ENCODE data around the gene KCNIP4.

The KCNIP4 gene

DNA sequence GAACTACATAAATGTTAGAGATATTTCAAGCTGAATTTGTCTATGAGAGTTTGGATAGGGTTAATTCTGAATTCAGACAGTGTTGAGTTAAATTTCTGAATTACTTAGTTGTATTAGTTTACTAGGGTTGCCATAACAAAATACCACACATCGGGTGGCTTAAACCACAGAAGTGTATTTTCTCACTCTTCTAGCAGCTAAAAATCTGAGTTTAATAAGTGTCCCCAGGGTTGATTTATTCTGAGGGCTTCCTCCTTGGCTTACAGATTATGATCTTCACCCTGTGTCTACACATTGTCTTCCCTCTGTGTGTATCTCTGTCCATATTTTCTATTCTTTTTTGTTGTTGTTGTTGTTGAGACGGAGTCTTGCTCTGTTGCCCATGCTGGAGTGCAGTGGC, 929.8 kb downstream of the KCNIP4 start:
- H3K36me3 ChIP-seq (ENCODE audit: low read depth): no peaks in the 10 kb centered on the region
- ATAC-seq (ENCODE audit: low read depth) (no peak), DNase-seq (ENCODE audit: low spot score) (no peak)
- TF ChIP-seq, protein P1, sequence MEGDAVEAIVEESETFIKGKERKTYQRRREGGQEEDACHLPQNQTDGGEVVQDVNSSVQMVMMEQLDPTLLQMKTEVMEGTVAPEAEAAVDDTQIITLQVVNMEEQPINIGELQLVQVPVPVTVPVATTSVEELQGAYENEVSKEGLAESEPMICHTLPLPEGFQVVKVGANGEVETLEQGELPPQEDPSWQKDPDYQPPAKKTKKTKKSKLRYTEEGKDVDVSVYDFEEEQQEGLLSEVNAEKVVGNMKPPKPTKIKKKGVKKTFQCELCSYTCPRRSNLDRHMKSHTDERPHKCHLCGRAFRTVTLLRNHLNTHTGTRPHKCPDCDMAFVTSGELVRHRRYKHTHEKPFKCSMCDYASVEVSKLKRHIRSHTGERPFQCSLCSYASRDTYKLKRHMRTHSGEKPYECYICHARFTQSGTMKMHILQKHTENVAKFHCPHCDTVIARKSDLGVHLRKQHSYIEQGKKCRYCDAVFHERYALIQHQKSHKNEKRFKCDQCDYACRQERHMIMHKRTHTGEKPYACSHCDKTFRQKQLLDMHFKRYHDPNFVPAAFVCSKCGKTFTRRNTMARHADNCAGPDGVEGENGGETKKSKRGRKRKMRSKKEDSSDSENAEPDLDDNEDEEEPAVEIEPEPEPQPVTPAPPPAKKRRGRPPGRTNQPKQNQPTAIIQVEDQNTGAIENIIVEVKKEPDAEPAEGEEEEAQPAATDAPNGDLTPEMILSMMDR (IDR thresholded peaks at IDR 0.05; ENCODE audit: poor library complexity, severe bottlenecking): no peak
- H3K9me3 ChIP-seq (ENCODE audit: severe bottlenecking): no peaks in the 10 kb centered on the region
- H3K27ac ChIP-seq (ENCODE audit: poor library complexity, severe bottlenecking): no peak overlapping the region
- no peak overlapping the region for H3K4me3 ChIP-seq (ENCODE audit: severe bottlenecking)
- H3K27me3 ChIP-seq (ENCODE audit: insufficient read depth, poor library complexity, severe bottlenecking): no peaks in the 10 kb centered on the region
- peaks cover 2% of the 10 kb centered on the region for H3K4me1 ChIP-seq (ENCODE audit: insufficient read depth, poor library complexity, severe bottlenecking)

DNA sequence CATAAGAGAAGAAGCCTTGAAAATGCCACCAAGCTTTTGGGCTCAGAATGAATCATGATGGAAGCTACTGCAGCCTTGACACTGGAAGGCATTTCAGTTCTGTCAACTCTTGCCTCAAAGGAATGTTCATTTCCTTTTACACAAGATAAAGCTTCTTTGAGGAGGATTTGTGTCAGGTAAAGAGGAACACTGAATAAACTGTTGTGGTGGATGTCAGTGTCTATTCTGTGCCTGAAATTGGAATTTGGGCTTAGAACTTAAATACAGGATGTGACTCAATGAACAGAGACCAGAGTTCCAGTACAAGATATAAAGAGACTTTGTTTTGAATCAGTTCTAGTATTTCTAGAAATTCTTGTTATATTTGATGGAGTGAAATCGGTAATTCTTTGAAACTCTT, 935.1 kb downstream of the KCNIP4 start:
- Histone ChIP-seq H3K4me1 (ENCODE audit: insufficient read depth, poor library complexity, severe bottlenecking) (peaks cover 12% of the 10 kb centered on the region), H3K27ac (ENCODE audit: poor library complexity, severe bottlenecking) (peak overlapping the region; percentile 63), H3K27me3 (ENCODE audit: insufficient read depth, poor library complexity, severe bottlenecking) (no peaks in the 10 kb centered on the region), H3K4me3 (ENCODE audit: severe bottlenecking) (no peak overlapping the region), H3K9me3 (ENCODE audit: severe bottlenecking) (no peaks in the 10 kb centered on the region), H3K36me3 (ENCODE audit: low read depth) (no peaks in the 10 kb centered on the region)
- DNase-seq (ENCODE audit: low spot score) (no peak), ATAC-seq (ENCODE audit: low read depth) (no peak; the same call in 2 of the 3 replicates)
- TF ChIP-seq, protein P1 (IDR thresholded peaks at IDR 0.05; ENCODE audit: poor library complexity, severe bottlenecking): no peak

DNA sequence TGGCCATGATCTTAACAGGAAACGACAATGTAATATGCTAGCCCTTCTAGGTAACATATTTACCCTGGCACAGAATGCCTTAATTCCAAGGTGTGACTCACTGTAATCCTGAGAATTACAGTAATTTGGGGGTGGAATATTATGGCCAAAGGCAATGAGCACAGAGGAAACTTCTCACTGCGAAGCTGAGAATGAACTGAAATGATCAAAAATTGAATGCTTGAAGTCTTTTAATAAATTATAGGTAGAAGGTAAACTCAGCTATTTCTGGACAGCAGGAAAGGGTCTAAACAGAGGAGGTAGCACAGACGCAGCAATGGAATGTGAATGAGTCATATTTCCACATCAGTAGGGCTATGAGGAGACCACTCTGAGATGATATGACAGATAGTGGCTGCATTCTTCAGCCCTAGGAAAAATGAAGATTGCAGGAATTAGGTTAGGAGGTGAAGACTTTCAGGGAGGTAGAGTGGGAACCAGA, 935.7 kb downstream of the KCNIP4 start:
- ATAC-seq (ENCODE audit: low read depth): peak; percentile 83
- Histone ChIP-seq H3K9me3 (ENCODE audit: severe bottlenecking) (no peaks in the 10 kb centered on the region), H3K27ac (ENCODE audit: poor library complexity, severe bottlenecking) (peak overlapping the region; percentile 63), H3K27me3 (ENCODE audit: insufficient read depth, poor library complexity, severe bottlenecking) (no peaks in the 10 kb centered on the region), H3K4me1 (ENCODE audit: insufficient read depth, poor library complexity, severe bottlenecking) (peaks cover 12% of the 10 kb centered on the region), H3K4me3 (ENCODE audit: severe bottlenecking) (no peak overlapping the region), H3K36me3 (ENCODE audit: low read depth) (no peaks in the 10 kb centered on the region)
- DNase-seq (ENCODE audit: low spot score): no peak
- TF ChIP-seq, protein P1 (IDR thresholded peaks at IDR 0.05; ENCODE audit: poor library complexity, severe bottlenecking): no peak

DNA sequence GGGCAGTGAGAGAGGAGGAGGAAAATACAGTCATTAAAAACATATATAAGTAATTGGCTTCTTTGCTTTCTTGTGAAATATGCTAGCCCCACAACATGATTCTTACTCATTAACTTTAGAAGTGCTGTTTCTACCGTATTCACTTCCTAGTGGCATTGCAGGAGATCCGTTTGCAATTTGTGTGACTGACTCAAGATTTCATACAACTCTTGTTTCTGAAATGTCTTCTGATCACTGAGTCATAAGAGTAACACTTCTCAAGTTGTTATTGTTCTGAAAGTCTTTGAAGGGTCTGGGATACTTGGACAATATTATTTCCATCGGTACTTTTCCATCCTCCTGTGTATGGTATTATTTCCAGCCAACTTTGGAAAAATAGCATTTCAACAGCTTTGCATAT, 937.5 kb downstream of the KCNIP4 start:
- TF ChIP-seq, protein P1 (IDR thresholded peaks at IDR 0.05; ENCODE audit: poor library complexity, severe bottlenecking): no peak
- Histone ChIP-seq H3K27ac (ENCODE audit: poor library complexity, severe bottlenecking) (no peak overlapping the region), H3K4me1 (ENCODE audit: insufficient read depth, poor library complexity, severe bottlenecking) (peaks cover 12% of the 10 kb centered on the region), H3K9me3 (ENCODE audit: severe bottlenecking) (no peaks in the 10 kb centered on the region), H3K36me3 (ENCODE audit: low read depth) (no peaks in the 10 kb centered on the region), H3K27me3 (ENCODE audit: insufficient read depth, poor library complexity, severe bottlenecking) (no peaks in the 10 kb centered on the region), H3K4me3 (ENCODE audit: severe bottlenecking) (no peak overlapping the region)
- ATAC-seq (ENCODE audit: low read depth): no peak
- no peak for DNase-seq (ENCODE audit: low spot score)

DNA sequence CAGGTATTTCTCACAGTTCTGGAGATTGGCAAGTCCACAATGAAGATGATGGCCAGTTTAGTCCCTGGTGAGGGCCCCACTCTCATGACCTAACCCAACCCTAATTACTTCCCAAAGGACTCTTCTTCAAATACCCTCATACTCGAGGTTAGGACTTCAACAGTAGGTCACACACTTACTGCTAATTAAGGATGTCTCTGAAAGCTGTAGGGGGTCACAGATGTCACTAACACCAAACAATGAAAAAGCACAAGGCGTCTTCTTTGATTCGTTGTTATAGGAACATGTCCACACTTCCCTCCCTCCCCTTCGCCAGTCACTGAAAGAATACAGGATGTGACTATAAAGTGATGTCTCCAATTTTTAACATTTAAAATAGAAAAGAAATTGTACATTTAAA, 938.6 kb downstream of the KCNIP4 start:
- ATAC-seq (ENCODE audit: low read depth): no peak

More for the DNA sequence above, 938.6 kb downstream of the KCNIP4 start:
- no peak overlapping the region for H3K4me3 ChIP-seq (ENCODE audit: severe bottlenecking)
- H3K4me1 ChIP-seq (ENCODE audit: insufficient read depth, poor library complexity, severe bottlenecking): peaks cover 12% of the 10 kb centered on the region
- H3K27ac ChIP-seq (ENCODE audit: poor library complexity, severe bottlenecking): no peak overlapping the region
- no peaks in the 10 kb centered on the region for H3K27me3 ChIP-seq (ENCODE audit: insufficient read depth, poor library complexity, severe bottlenecking)
- H3K36me3 ChIP-seq (ENCODE audit: low read depth): no peaks in the 10 kb centered on the region
- H3K9me3 ChIP-seq (ENCODE audit: severe bottlenecking): no peaks in the 10 kb centered on the region
- TF ChIP-seq, protein P1 (IDR thresholded peaks at IDR 0.05; ENCODE audit: poor library complexity, severe bottlenecking): no peak
- no peak for DNase-seq (ENCODE audit: low spot score)
